ENCODE measurements around the gene NUP50. TPM values are rescaled to one million over a fixed set of nuclear protein-coding genes. Genes with fewer than 3 reads are reported as not detected.
"Not testable (repeated sequence)": the region's sequence is repeated elsewhere in the genome, so short reads cannot be mapped to it uniquely, and the experiment has no call there.

NUP50 gene
- total RNA-seq, 1 donor from 2014 or later, result 19.1 TPM

GRCh38 chr22:45187891-45188290 is 24.2 kb downstream of the NUP50 start:
- intact Hi-C loops (cut with DNase I), result no loop called here

GRCh38 chr22:45188779-45189178 is 25.1 kb downstream of the NUP50 start:
- intact Hi-C loops (cut with DNase I), result no loop called here
- ATAC-seq (ENCODE audit: poor library complexity) (no peak), DNase-seq (no peak)

More at GRCh38 chr22:45187891-45188290, 24.2 kb downstream of the NUP50 start:
- no peak for DNase-seq
- no peak for ATAC-seq (ENCODE audit: poor library complexity)

DNA sequence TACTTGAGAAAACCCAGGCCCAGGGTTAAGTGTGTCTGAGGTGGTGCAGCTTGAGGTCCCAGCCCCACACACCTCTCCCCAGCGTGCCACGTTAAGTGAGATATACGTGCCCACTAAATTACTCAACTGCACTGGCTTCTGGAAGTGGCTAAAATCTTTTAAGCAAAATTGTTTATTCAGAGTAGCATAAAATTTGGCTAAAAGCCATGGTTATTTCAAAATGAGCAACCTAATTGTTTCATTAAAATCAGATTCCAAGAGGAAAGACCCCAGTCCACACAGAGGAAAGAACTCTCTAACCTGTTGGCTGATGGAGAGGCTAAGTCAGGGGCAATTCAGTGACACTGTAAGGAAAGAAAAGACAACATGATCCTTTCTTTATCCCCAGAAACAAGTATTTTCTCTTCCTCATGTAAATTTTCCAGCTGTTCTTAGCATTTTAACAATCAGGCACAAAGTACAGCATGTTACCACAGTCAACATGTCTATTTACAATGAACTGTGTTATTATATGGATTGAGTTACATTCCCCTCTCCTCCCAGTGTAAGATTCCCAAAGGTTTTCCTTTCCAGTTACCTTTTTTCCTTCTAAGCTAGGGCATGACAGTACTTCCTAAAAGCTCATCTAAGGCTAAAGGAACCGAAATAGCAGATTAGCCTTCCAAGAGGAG is 26.6 kb downstream of the NUP50 start:
- no peak for DNase-seq
- ATAC-seq (ENCODE audit: poor library complexity), result no peak
- intact Hi-C loops (cut with DNase I), result no loop called here

GRCh38 chr22:45191746-45192145 is 28.0 kb downstream of the NUP50 start:
- ATAC-seq (ENCODE audit: poor library complexity); DNase-seq; intact Hi-C loops (cut with DNase I): not testable (repeated sequence)

DNA sequence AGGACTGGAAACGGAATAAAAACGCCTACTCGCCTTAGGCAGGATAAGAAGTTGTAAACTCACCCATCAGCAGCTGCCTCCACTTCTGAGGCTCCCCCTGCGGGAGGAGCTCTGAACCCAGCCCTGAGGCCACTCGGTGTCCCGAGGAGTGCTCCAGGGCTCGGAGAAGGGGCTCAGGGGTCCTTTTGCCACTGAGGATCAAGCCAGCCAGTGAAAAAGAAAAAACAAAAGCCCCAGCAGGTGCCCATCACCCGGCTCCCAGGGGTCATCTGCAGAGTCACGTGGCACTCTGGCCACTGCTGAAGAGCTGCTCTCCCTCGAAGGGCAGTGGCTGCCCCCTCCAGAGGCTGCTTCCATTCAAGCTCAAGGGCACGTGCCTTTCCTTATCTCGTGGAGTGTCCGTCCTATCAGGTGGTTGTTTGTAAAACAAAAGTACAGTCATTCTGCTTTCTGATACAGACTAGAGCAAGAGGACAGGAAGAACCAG is 29.0 kb downstream of the NUP50 start:
- ATAC-seq (ENCODE audit: poor library complexity), result no peak
- intact Hi-C loops (cut with DNase I), result no loop called here
- DNase-seq, result no peak

- ATAC-seq (ENCODE audit: poor library complexity), result no peak
- intact Hi-C loops (cut with DNase I), result no loop called here
These were observed 31.0 kb downstream of the NUP50 start for GRCh38 chr22:45194686-45195085.

GRCh38 chr22:45195616-45196015 is 31.9 kb downstream of the NUP50 start:
- intact Hi-C loops (cut with DNase I), result no loop called here
- no peak for DNase-seq
- ATAC-seq (ENCODE audit: poor library complexity), result no peak

More at GRCh38 chr22:45194686-45195085, 31.0 kb downstream of the NUP50 start:
- no peak for DNase-seq

DNA sequence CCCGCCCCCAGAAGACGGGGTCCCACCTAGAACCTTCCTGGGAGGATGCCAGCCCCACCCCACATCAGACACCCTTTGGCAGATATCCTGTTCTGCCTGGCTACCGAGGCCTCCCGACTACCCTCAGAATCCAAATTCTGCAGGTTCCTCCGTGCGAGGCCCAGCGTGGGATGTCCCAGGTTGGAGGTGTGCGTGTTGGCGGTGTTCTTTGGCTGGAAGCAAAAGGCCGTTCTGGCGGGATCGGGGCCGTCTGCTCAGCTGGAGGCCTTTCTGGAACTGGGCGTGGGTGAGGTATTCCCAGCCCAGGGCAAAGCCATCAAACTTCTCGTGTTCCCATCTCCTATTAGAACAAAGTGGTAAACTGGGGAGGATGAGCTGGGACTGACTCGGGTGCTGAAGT is 32.6 kb downstream of the NUP50 start:
- DNase-seq (no peak), ATAC-seq (ENCODE audit: poor library complexity) (no peak)
- intact Hi-C loops (cut with DNase I), result no loop called here

DNA sequence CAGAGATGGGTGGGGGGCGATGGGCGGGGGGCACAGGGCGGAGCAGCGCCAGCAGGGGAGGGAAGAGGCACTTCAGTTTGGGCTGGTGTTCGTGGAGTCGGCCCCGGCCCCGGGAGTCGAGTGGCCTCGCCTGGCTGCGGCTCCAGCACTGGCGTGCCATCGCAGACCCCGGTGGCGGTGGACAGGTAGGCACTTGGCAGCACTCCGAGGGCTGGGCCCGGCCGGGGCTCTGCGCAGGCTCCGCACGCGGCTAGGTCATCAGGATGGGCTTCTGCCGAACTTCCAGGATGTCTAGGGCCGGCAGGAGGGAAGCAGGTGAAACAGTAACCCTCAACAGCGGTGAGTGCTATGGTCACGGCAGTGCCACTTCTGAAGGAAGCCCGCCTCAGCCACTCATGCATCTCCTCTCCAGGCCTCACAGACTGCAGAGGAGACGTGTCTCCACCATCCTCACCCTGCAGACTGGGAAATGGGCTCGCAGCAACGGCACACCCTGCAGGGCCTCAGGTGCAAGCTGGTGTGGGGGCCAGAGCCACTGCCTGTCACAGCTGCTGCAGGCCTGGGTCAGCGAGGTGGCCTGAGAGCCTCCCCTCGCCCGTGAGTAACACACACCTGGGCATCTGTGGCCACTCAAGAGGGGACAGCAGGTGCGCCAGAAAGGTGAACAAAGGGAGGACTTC is 33.3 kb downstream of the NUP50 start:
- ATAC-seq (ENCODE audit: poor library complexity), result no peak
- intact Hi-C loops (cut with DNase I), result no loop called here

DNA sequence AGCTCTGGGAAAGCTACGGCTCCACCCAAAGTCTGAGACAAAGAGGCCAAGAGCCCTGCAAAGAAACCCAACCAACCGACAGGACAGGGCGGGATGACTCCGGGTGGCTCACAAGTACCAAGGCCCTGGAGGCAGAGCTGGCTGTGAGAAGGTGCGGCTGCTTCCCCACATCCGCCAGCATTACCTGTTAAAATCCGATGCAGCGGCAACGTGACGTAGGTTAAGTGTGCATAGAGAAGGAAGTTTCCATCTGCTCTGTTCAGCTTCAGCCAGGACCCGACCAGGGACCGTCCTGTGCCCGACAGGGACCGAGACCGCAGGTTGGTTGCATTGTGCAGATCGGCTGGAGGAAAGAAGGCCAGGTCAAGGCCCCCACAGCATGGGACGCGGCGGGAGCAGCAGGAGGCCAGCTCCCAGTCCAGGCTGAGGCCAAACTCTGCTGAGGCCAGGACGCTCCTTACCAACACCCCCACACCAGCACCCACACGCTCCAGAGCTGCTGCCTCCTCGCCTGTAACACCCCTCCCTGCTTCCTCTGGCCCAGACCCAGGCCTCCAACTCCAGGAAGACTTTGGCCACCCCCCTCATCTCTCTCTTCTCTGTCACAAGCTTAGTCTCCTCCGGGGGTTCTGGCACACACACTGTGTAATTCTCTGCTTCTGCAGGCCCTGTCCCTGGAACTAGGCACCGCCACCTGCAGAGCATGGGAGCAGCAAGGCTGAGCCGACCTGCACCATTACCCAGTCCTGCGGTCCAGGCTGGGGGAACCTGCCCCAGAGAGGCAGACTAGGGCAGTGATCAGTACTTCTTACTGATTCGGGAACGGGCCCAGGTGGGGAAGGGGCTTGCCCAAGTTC is 34.1 kb downstream of the NUP50 start:
- ATAC-seq (ENCODE audit: poor library complexity), result no peak
- DNase-seq, result no peak
- intact Hi-C loops (cut with DNase I), result no loop called here

More for the DNA sequence above, 33.3 kb downstream of the NUP50 start:
- no peak for DNase-seq

DNA sequence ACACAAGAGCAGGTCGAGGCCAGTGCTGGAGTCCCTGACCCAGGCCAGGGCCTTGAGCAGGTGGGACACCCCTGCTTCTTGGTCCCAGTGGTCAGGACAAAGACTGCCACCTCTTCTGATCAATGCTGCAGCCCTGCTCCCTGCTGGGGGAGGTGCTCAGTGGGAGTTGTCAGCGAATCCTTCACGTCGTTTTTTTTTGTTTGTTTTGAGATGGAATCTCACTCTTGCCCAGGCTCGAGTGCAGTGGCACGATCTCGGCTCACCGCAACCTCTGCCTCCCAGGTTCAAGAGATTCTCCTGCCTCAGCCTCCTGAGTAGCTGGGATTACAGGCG is 34.7 kb downstream of the NUP50 start:
- no peak for ATAC-seq (ENCODE audit: poor library complexity)
- intact Hi-C loops (cut with DNase I), result no loop called here

DNA sequence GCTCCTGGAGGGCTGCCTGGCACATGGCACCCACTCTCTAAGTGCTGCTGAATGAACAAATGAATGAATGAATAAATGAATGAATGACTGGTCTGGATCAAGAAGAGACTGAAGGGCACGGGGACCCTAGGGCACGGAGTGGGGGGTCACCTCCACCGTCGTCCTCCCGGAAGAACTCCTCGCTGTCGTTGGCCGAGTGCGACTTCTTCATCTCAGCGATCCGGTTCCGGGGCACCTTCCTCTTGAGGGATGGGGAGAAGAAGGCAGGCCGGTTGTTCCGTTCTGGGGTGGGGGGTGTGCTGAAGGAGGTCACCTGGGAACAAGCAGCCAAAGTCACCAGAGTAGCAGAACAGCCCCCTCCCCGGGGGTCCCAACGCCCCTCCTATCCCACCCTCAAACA is 36.0 kb downstream of the NUP50 start:
- ATAC-seq (ENCODE audit: poor library complexity) (no peak), DNase-seq (no peak)

More for the DNA sequence above, 34.7 kb downstream of the NUP50 start:
- DNase-seq, result no peak

DNA sequence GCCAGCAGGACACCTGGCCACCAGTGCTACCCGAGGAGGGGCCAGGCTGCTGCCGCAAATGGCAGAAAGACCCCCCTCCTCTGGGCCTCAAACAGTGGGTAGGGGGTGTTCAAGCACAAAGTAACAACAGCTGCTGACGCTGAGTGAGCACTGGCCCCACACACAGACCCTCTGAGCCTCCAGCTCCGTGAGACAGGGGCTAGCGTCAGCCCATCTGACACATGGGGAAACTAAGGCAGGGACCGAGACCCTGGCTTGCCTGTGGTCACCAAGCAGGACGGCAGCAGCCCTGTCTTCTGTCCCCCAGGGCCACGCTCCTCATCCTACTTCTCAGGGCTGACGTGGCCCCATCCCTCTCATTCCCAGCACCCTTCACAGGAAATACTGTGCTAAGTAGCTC is 36.5 kb downstream of the NUP50 start:
- no peak for DNase-seq
- ATAC-seq (ENCODE audit: poor library complexity), result no peak
- intact Hi-C loops (cut with DNase I), result no loop called here

More for the DNA sequence above, 36.0 kb downstream of the NUP50 start:
- intact Hi-C loops (cut with DNase I), result no loop called here

DNA sequence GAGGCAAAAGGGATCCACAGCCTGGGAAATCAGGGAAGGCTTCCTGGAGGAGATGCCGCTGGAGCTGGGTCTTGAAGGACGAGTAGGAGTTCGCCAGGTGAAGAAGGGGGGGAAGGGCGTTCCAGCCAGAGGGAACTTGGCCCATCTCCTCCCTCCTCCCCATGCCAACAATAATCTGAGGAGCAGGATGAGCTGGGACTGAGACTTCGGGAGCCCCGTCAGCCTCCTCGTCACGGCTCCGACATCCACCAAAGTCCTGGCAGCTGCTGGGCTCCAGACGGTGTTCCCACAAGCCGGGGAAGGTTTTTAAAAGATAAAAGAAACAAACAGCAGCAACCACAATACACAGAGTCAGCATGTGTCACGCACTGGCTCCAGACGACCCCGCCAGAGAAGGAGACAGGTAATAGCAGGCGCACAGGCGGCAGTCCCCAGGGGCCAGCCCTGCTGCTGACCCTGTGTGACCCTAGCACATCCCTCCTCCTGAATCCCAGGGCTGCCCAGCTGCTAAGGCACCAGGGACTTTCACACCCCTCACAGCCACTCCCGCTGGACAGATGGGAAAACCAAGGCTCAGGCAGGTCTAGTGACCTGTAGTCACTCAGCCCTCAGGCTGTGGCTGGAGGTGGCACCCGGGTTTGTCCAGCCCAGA is 37.3 kb downstream of the NUP50 start:
- DNase-seq, result no peak
- intact Hi-C loops (cut with DNase I), result no loop called here
- no peak for ATAC-seq (ENCODE audit: poor library complexity)

- DNase-seq, result no peak
- no peak for ATAC-seq (ENCODE audit: poor library complexity)
- intact Hi-C loops (cut with DNase I), result no loop called here
These were observed 38.1 kb downstream of the NUP50 start for GRCh38 chr22:45201678-45202332.

GRCh38 chr22:45202333-45203149 is 38.8 kb downstream of the NUP50 start:
- intact Hi-C loops (cut with DNase I), result no loop called here
- DNase-seq, result no peak
- ATAC-seq (ENCODE audit: poor library complexity), result no peak

GRCh38 chr22:45203150-45203951 is 39.6 kb downstream of the NUP50 start:
- ATAC-seq (ENCODE audit: poor library complexity), result no peak

More at GRCh38 chr22:45203150-45203951, 39.6 kb downstream of the NUP50 start:
- DNase-seq, result no peak
- intact Hi-C loops (cut with DNase I), result no loop called here
